Measurements from ENCODE around the gene B3GNT2. TPM values are rescaled to one million over a fixed set of nuclear protein-coding genes. Genes with fewer than 3 reads are reported as not detected.

Gene B3GNT2
- total RNA-seq, 1 experiment from 2014 or later, result 50.5 TPM

GRCh38 chr2:62270728-62271127, 74.8 kb downstream of the B3GNT2 start:
- H3K27ac Mint-ChIP-seq (ENCODE audit: unreplicated experiment), result no peak overlapping the region
- no peaks in the 10 kb centered on the region for H3K27me3 Mint-ChIP-seq (ENCODE audit: insufficient read depth, unreplicated experiment)
- DNase-seq, result no peak
- peaks cover 22% of the 10 kb centered on the region for H3K4me1 Mint-ChIP-seq (ENCODE audit: low read depth, unreplicated experiment)
- H3K9me3 Mint-ChIP-seq (ENCODE audit: unreplicated experiment), result peaks cover 34% of the 10 kb centered on the region
- Histone ChIP-seq H3K27me3 (replicated peaks; ENCODE audit: control insufficient read depth, insufficient read depth, low read length) (no peaks in the 10 kb centered on the region), H3K36me3 (ENCODE audit: control insufficient read depth, insufficient read depth, low read length) (no peaks in the 10 kb centered on the region), H3K9me3 (peaks cover 19% of the 10 kb centered on the region), H3K4me1 (peaks cover 15% of the 10 kb centered on the region), H3K4me3 (ENCODE audit: low read depth, low read length) (no peak overlapping the region)
- intact Hi-C loops (cut with micrococcal nuclease; ENCODE audit: unreplicated experiment), result no loop called here
- H3K36me3 Mint-ChIP-seq (ENCODE audit: insufficient read depth, unreplicated experiment), result no peaks in the 10 kb centered on the region
- ChIA-PET CTCF (no interaction called here), POLR2A (no interaction called here)
- BruUV-seq (replicated peaks), result no TSS peak
- no peak for TF ChIP-seq CTCF (IDR thresholded peaks at IDR 0.05; ENCODE audit: insufficient read depth in 1 of 2, low read depth in 1 of 2, low read length in 1 of 2, severe bottlenecking in 1 of 2, unreplicated experiment in 1 of 2)
- H3K4me3 Mint-ChIP-seq (ENCODE audit: unreplicated experiment), result no peak overlapping the region

Small RNA genes lying within 50 kb of the gene (microRNA-seq; reads per million reads assigned to microRNA genes)
- not detected for gene MIR5192
